SK-MEL-5 (cell line): Measurements from ENCODE around the gene AUH. TPM values are rescaled to one million over a fixed set of nuclear protein-coding genes. Genes with fewer than 3 reads are reported as not detected.

Experiments used
- DNase-seq: peaks from one replicate; pipeline ENCODE4 v3.0.0-alpha.2; 2016; ENCODE audit warnings: low read depth, low spot score
- in situ Hi-C: cut with HindIII; loops from 2 replicates; pipeline ENCODE4 v1.10.0; 2016; ENCODE audit warnings: low sequenced_read_pairs, high pct_unique_total_duplicates, low pct_unique_long_range_greater_than_20kb
- total RNA-seq: library from RNA; depleted of rRNA; stranded (reverse); fragments of >200 nt; shearing (Covaris generic); gene quantifications from 2 replicates; pipeline ENCODE4 v1.2.3, GENCODE V29; 2014; rRNA removed

The AUH gene
- total RNA-seq, 1 experiment from 2014 or later, result 29.9 TPM

DNA sequence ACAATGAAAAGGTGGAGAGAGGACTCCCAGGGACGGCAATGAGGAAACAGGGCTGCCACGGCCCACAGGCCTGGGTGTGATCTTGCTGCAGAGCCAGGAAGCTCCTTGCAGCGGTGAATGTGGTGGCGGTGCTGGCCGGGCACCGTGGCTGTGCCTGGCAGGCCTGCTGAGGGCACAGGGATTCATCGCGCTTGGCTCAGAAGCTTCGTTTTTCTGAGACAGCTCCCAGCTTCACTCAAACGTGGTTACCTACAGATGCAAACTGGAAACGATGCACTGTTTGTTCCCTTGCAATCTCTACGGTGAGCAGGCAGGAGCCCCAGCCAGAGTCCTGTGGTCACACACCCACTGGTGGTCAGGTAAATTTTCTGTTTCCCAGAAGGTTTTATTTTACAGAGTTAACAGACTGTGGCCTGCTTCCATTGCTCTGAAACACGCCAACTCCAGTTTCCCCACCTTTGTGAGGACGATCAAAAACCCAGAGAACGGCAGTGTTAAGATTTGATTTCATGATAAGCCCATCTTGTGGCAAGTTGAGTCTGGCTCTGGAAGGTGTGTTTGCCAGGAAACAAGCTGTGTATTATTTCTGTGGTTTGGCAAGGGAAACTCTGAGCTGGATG is 183.9 kb downstream of the AUH start:
- no peak for DNase-seq
- in situ Hi-C loops, result no loop called here

DNA sequence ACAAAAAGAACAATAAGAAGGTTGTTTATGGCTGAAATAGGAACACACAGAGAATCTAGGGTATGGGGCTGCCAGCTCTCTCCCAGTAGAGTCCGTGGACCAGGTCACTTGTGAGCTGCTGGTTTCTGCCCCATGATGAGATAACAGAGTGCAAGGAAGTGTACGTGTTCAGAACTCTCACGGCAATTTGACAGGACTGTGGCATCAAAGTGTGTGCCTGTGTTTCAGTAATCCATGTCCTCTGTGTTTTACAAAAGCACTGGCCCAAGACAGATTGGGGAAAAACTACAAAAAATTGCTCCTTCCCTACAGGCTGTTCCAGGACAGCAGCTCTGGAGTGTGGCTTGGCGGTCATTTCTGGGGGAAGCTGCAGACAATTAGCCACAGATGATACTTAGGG is 184.6 kb downstream of the AUH start:
- no peak for DNase-seq
- in situ Hi-C loops, result no loop called here

DNA sequence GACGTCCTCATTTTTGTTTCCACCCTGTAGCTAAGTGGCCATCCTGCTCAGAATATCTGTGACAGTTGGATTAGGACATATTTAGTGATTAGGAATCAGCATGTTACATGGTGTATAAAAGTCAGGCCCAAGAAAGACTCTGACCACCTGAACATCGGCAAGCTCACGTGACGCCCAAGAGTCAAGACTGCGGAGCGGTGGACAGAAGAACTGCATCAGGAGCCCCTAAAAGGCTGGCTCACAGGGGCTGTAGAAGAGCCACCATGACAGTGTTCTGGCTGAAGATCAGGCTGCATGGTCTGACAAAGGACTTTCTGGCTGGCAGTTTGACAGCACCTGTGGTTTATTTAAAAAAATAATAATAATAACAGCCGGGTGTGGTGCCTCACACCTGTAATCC is 185.3 kb downstream of the AUH start:
- DNase-seq, result no peak
- in situ Hi-C loops, result no loop called here

DNA sequence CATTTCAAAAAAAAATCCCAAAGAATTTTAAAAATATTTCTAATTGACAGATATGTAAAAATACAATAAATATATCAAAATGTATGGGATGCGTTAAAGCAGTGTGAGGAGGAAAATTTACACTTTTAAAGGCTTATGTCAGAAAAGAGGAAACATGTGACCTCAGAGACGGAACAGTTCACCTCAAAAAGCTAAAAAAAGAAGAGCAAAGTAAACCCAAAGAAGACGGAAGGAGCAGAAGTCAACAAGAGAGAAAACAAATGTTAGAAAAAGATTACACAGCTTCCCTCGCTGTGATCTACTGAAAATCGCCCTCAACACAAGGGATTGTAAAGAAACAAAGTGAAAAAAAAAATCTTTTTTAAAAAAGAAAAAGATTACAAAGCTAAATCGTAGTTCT is 186.9 kb downstream of the AUH start:
- DNase-seq, result no peak
- in situ Hi-C loops, result no loop called here

DNA sequence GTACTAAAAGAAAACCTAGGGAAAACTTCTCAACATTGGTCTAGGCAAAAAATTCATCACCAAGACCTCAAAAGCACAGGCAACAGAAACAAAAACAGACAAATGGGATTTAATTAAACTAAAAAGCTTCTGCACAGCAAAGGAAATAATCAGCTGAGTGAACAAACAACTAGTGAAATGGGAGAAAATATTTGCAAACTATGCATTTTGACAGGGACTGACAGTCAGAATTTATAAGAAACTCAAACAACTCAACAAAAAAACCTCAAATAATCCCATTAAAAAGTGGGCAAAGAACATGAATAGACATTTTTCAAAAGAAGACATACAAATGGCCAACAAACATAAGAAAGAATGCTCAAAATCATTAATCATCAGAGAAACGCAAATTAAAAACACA is 189.4 kb downstream of the AUH start:
- DNase-seq, result no peak
- in situ Hi-C loops, result no loop called here

DNA sequence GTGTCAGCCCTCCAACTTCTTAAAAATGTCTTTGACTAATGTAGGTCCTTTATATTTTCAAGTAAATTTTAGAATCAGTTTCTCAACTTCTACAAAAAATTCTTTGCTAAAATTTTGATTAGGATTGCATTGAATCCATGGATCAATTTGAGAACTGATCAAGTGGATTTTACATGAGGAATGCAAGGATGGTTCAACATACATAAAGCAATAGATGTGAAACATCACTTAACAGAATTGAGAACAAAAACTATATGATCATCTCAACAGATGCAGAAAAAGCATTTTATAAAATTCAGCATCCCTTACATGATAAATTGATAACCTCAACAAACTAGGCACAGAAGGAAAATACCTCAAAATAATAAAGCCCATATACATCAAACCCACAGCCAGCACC is 190.8 kb downstream of the AUH start:
- no peak for DNase-seq
- in situ Hi-C loops, result no loop called here

DNA sequence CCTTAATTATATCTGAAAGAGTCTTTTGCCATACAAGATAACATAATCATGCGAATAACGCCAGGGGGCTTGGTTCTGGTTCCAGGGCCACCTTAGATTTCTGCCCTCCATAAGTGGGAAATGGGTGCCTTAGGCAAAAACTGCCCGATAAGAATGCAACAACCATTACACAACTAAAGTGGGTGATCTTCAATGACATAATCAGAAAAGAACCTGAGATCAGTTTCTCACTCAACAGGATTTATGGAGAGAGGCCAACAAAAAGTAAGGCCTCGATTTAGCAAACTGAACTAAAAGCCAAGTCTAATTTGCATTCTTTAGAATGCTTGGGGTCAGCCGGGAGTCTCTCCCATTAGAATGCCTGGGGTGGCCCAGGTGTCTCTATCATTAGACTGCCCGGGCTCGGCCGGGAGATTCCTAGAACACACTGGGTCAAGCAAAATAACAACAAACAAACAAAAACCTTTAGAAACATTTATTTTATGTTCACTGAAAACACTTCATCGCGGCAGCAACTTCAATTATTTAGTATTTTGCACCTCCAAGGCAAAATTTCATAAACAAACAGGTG is 194.8 kb downstream of the AUH start:
- in situ Hi-C loops, result no loop called here
- no peak for DNase-seq

DNA sequence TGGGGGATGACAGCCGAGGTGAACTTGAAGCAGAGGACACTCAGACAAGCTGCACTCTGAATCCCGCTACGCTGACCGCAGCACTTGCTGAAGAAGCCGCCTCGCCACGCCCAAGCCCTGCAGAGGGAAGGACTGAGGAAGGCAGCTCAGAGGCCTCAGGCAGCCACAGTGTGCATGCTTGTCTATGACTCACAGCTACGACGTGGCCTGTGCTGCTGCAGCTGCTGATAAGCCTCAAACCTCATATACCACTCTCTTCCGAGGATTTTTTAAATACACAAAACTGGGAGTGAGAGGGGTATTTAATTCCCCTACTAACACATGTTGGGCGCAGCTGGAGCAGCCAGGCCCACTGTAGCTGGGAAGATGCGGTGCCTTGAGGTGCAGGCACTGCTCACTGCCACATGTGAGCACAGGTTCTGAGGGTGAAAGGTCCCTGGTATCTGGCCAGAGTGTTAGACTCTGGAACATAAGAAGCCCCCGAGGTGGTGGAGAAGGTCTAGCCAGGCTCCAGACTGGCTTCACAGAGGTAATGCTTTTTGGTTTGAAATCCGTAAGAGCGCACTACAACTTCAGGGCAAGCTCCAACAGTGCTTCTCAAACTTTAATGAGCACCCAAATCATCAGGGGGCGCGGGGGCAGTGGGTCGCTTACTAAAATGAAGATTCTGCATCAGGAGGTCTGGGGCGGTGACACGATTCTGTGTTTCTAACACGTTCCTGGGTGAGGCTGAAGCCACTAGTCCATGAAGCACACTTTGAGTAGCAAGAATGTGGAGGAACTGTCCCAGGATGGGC is 196.8 kb downstream of the AUH start:
- in situ Hi-C loops, result no loop called here
- peak; percentile 62 for DNase-seq

Other genes starting within 250 kb of the AUH start
- gene NFIL3, start 61.9 kb upstream of the AUH start, total RNA-seq, result 10.1 and 11.3 TPM in 2 replicates